HCT116 (cell line): Measurements from ENCODE around the gene SON. TPM values are rescaled to one million over a fixed set of nuclear protein-coding genes. Genes with fewer than 3 reads are reported as not detected.

ENCODE experiments used
- ATAC-seq: fragments of 200-7000 bp; cut with Tn5 transposase; 2 replicates; pipeline ENCODE4 v1.9.1; 2020; ENCODE audit warnings: mild to moderate bottlenecking, moderate library complexity
- BruUV-seq: library from RNA; stranded (reverse); fragments of 400-500 nt; replicated peaks from 2 replicates; lab custom pipeline; 2021; lab: Mats Ljungman, UMichigan
- CTCF ChIA-PET: fragments of 300-600 bp; sonication (Branson Sonifier 250); formaldehyde crosslinking; loops from one replicate; lab custom pipeline; 2021; ENCODE audit warnings: antibody characterized with exemption; lab: Charles Lee
- POLR2A ChIA-PET: fragments of 300-600, 350-600 bp; sonication (Branson Sonifier 250); formaldehyde crosslinking; loops from one replicate; lab custom pipeline; 2021; ENCODE audit warnings: antibody characterized with exemption; lab: Charles Lee
- RAD21 ChIA-PET, 2 experiments: fragments of 300-600 bp; sonication (Branson Sonifier 250); formaldehyde crosslinking; loops; one replicate each; lab custom pipeline; 2023; ENCODE audit warnings: low total read pairs in 2 of 2; ENCODE audit not compliant: uncharacterized antibody in 2 of 2, unreplicated experiment in 2 of 2, low non-redundant PET in 1 of 2; lab: Charles Lee
- DNase-seq: peaks from one replicate; pipeline ENCODE4 v3.0.0-alpha.2; 2010; ENCODE audit warnings: low read depth, low spot score
- H2AFZ ChIP-seq: fragments of 200-600 bp; shearing (Covaris generic), sonication (generic); 2 replicates; pipeline ENCODE4 v1.6.1; 2017; ENCODE audit warnings: low read depth, mixed run types, mixed read lengths, antibody characterized with exemption, low read length; ENCODE audit not compliant: poor library complexity, severe bottlenecking
- H3K27ac ChIP-seq: 2 replicates; pipeline ENCODE4 v1.5.1; 2012; ENCODE audit warnings: low read depth, low read length
- H3K27me3 ChIP-seq: fragments of 200-600 bp; sonication (generic); 2 replicates; pipeline ENCODE4 v1.6.1; 2016; ENCODE audit warnings: mixed run types, low read length, mixed read lengths; ENCODE audit not compliant: insufficient read depth
- H3K36me3 ChIP-seq, 2 experiments: fragments of 200-500 bp in 1 of 2; fragments of 200-600 bp in 1 of 2; sonication (Bioruptor generic) in 1 of 2; sonication (generic) in 1 of 2; 2 replicates each; pipeline versions ENCODE4 v1.5.1 to v1.6.1; 2014 to 2016; ENCODE audit warnings: low read length in 2 of 2, inconsistent platforms in 1 of 2, mixed read lengths in 1 of 2, mixed run types in 1 of 2; ENCODE audit not compliant: insufficient read depth in 2 of 2, control insufficient read depth in 1 of 2
- H3K4me1 ChIP-seq, 2 experiments: fragments of 200-600 bp in 1 of 2; sonication (generic) in 1 of 2; 2 replicates each; pipeline versions ENCODE4 v1.5.1 to v1.6.1; 2012 to 2017; ENCODE audit warnings: low read length in 2 of 2, inconsistent platforms in 1 of 2, mild to moderate bottlenecking in 1 of 2, mixed read lengths in 1 of 2, mixed run types in 1 of 2, moderate library complexity in 1 of 2; ENCODE audit not compliant: insufficient read depth in 2 of 2, control insufficient read depth in 1 of 2
- H3K4me2 ChIP-seq: fragments of 200-600 bp; sonication (generic); 2 replicates; pipeline ENCODE4 v1.6.1; 2017; ENCODE audit warnings: mixed run types, low read length, mixed read lengths
- H3K4me3 ChIP-seq, 2 experiments: fragments of 200-600 bp in 1 of 2; sonication (generic) in 1 of 2; replicated peaks in 1 of 2; 2 replicates each; pipeline ENCODE4 v1.5.1; 2011 to 2016; ENCODE audit warnings: low read length in 2 of 2, control low read depth in 1 of 2, low read depth in 1 of 2, mild to moderate bottlenecking in 1 of 2, mixed read lengths in 1 of 2, mixed run types in 1 of 2
- H3K79me2 ChIP-seq: fragments of 200-600 bp; sonication (generic); 2 replicates; pipeline ENCODE4 v1.6.1; 2017; ENCODE audit warnings: mild to moderate bottlenecking, mixed run types, low read length, moderate library complexity, mixed read lengths; ENCODE audit not compliant: insufficient read depth
- H3K9ac ChIP-seq: fragments of 200-600 bp; sonication (generic); 2 replicates; pipeline ENCODE4 v1.6.1; 2016; ENCODE audit warnings: low read length, mixed read lengths
- H3K9me2 ChIP-seq: fragments of 200-600 bp; sonication (generic), shearing (Covaris generic); 2 replicates; pipeline ENCODE4 v1.6.1; 2017; ENCODE audit warnings: mixed run types, mild to moderate bottlenecking, moderate library complexity; ENCODE audit not compliant: insufficient read depth
- H3K9me3 ChIP-seq, 2 experiments: fragments of 200-500 bp in 1 of 2; fragments of 200-600 bp in 1 of 2; sonication (Bioruptor generic) in 1 of 2; sonication (generic) in 1 of 2; 2 replicates each; pipeline ENCODE4 v1.6.1; 2014 to 2017; ENCODE audit warnings: low read length in 2 of 2, mixed read lengths in 2 of 2, inconsistent platforms in 1 of 2, low read depth in 1 of 2, mild to moderate bottlenecking in 1 of 2, mixed run types in 1 of 2, moderate library complexity in 1 of 2; ENCODE audit not compliant: control insufficient read depth in 1 of 2, insufficient read depth in 1 of 2
- H4K20me1 ChIP-seq: fragments of 200-600 bp; sonication (generic), shearing (Covaris generic); 2 replicates; pipeline ENCODE4 v1.6.1; 2017; ENCODE audit warnings: mixed run types, mild to moderate bottlenecking, moderate library complexity; ENCODE audit not compliant: insufficient read depth
- ATF3 ChIP-seq: IDR thresholded peaks from 2 replicates; pipeline ENCODE4 v1.6.1; 2012
- CBX3 ChIP-seq: IDR thresholded peaks from 2 replicates; pipeline ENCODE4 v1.6.1; 2012; ENCODE audit warnings: low read depth
- ELF1 ChIP-seq: IDR thresholded peaks from 2 replicates; pipeline ENCODE4 v1.6.1; 2012; ENCODE audit warnings: low read depth, borderline replicate concordance
- EZH2 ChIP-seq: fragments of 200-600 bp; sonication (generic); IDR thresholded peaks from 2 replicates; pipeline ENCODE4 v1.6.1; 2017; ENCODE audit warnings: antibody characterized with exemption, mixed run types
- EZH2phosphoT487 ChIP-seq: fragments of 200-600 bp; IDR thresholded peaks from 2 replicates; pipeline ENCODE4 v1.6.1; 2018; ENCODE audit warnings: antibody characterized with exemption, borderline replicate concordance
- FOSL1 ChIP-seq: IDR thresholded peaks from 2 replicates; pipeline ENCODE4 v1.6.1; 2012; ENCODE audit warnings: low read depth
- MAX ChIP-seq: IDR thresholded peaks from 2 replicates; pipeline ENCODE4 v1.6.1; 2012
- POLR2A ChIP-seq: IDR thresholded peaks from 2 replicates; pipeline ENCODE4 v1.7.0; 2011; ENCODE audit warnings: borderline replicate concordance; ENCODE audit not compliant: insufficient read depth, insufficient read length; ENCODE audit errors: extremely low read depth
- POLR2AphosphoS5 ChIP-seq: IDR thresholded peaks from 2 replicates; pipeline ENCODE4 v1.6.1; 2011; ENCODE audit warnings: mild to moderate bottlenecking, low read depth, low read length, moderate library complexity
- RAD21 ChIP-seq: IDR thresholded peaks from 2 replicates; pipeline ENCODE4 v1.6.1; 2012; ENCODE audit warnings: low read depth, mild to moderate bottlenecking
- REST ChIP-seq: IDR thresholded peaks from 2 replicates; pipeline ENCODE4 v1.6.1; 2012; ENCODE audit warnings: low read depth
- SP1 ChIP-seq: IDR thresholded peaks from 2 replicates; pipeline ENCODE4 v1.6.1; 2012; ENCODE audit warnings: low read depth
- SRF ChIP-seq: IDR thresholded peaks from 2 replicates; pipeline ENCODE4 v1.6.1; 2012; ENCODE audit warnings: low read depth
- ZBTB33 ChIP-seq: IDR thresholded peaks from 2 replicates; pipeline ENCODE4 v1.6.1; 2011; ENCODE audit warnings: mild to moderate bottlenecking, low read length, moderate library complexity; ENCODE audit not compliant: insufficient replicate concordance; ENCODE audit errors: extremely low read depth
- ZFX ChIP-seq: fragments of 450-650 bp; IDR thresholded peaks from 2 replicates; pipeline ENCODE4 v1.6.1; 2017
- ZNF274 ChIP-seq: fragments of 200-500 bp; sonication (Bioruptor generic); IDR thresholded peaks from 2 replicates; pipeline ENCODE4 v1.6.1; 2014; ENCODE audit warnings: mild to moderate bottlenecking, low read depth, low read length, inconsistent platforms
- intact Hi-C: fragments of 100-400 bp; cut with micrococcal nuclease; formaldehyde crosslinking; loops from 2 replicates; pipeline ENCODE4 v1.10.0; 2022
- total RNA-seq: library from RNA; stranded (reverse); gene quantifications from one replicate; pipeline ENCODE4 v1.2.1, GENCODE V29; 2021; ENCODE audit not compliant: unreplicated experiment

SON gene
- total RNA-seq, 1 experiment from 2014 or later: 195 TPM

- no peak overlapping the region for H3K9ac ChIP-seq
- no TSS peak for BruUV-seq
- H3K36me3 ChIP-seq: peaks cover 53 to 73% of the 10 kb centered on the region in 2 experiments
- H3K4me1 ChIP-seq: no peaks in the 10 kb centered on the region
- H3K4me2 ChIP-seq: no peak overlapping the region
- POLR2A ChIA-PET: no interaction called here
- RAD21 ChIA-PET: no interaction called here
- H3K27me3 ChIP-seq: no peaks in the 10 kb centered on the region
- TF ChIP-seq EZH2: no peak
- no peak for TF ChIP-seq RAD21
- TF ChIP-seq ZFX: no peak
- TF ChIP-seq ATF3: no peak
- TF ChIP-seq ZBTB33: no peak
- TF ChIP-seq ZNF274: no peak
- TF ChIP-seq POLR2A: no peak
- TF ChIP-seq POLR2AphosphoS5: no peak
- TF ChIP-seq CBX3: no peak
- TF ChIP-seq REST: no peak
- TF ChIP-seq EZH2phosphoT487: no peak
- no peak for TF ChIP-seq FOSL1
- TF ChIP-seq SP1: no peak
- TF ChIP-seq ELF1: no peak
- TF ChIP-seq MAX: no peak
- TF ChIP-seq SRF: no peak
- H3K9me2 ChIP-seq: no peaks in the 10 kb centered on the region
- H3K79me2 ChIP-seq: peaks cover 95% of the 10 kb centered on the region
- no peak overlapping the region for H3K27ac ChIP-seq
- H3K9me3 ChIP-seq: no peaks in the 10 kb centered on the region
- H4K20me1 ChIP-seq: peaks cover 41% of the 10 kb centered on the region
- CTCF ChIA-PET: no interaction called here
- no peak overlapping the region for H3K4me3 ChIP-seq
- H2AFZ ChIP-seq: no peak overlapping the region
- DNase-seq (no peak), ATAC-seq (no peak)
- intact Hi-C loops: no loop called here
Observed at GRCh38 chr21:33562389-33562788, 19.6 kb downstream of the SON start.
